Nephron progenitor cell (in vitro differentiated cells): ENCODE data around the gene COL9A3.
A peak's percentile ranks its signal among the peaks of the same experiment; 100 is the strongest.

Experiments used
- DNase-seq: peaks from one replicate; pipeline ENCODE4 v3.0.0; 2021
- H3K27ac Mint-ChIP-seq: 2 replicates; pipeline ENCODE4 v1.8.0; 2021; ENCODE audit warnings: mild to moderate bottlenecking, moderate library complexity, mixed read lengths
- H3K27me3 Mint-ChIP-seq: 2 replicates; pipeline ENCODE4 v1.8.0; 2021; ENCODE audit warnings: mild to moderate bottlenecking, low read depth, mixed read lengths; ENCODE audit not compliant: poor library complexity
- H3K36me3 Mint-ChIP-seq: 2 replicates; pipeline ENCODE4 v1.8.0; 2021; ENCODE audit warnings: low read depth, mixed read lengths
- H3K4me1 Mint-ChIP-seq: 2 replicates; pipeline ENCODE4 v1.8.0; 2021; ENCODE audit warnings: mixed read lengths
- H3K4me3 Mint-ChIP-seq: 2 replicates; pipeline ENCODE4 v1.8.0; 2021; ENCODE audit warnings: mild to moderate bottlenecking, moderate library complexity, mixed read lengths
- H3K9me3 Mint-ChIP-seq: 2 replicates; pipeline ENCODE4 v1.8.0; 2021; ENCODE audit warnings: mild to moderate bottlenecking, moderate library complexity, mixed read lengths
- CTCF ChIP-seq: fragments of 200-600 bp; sonication (generic); IDR thresholded peaks from 2 replicates; pipeline ENCODE4 v1.5.0; 2021; ENCODE audit warnings: antibody characterized with exemption

COL9A3 gene

GRCh38 chr20:62818592-62819493 is 2.0 kb downstream of the COL9A3 start:
- DNase-seq = peak; percentile 47
- Mint-ChIP-seq H3K36me3 (no peaks in the 10 kb centered on the region), H3K9me3 (no peaks in the 10 kb centered on the region), H3K27ac (no peak overlapping the region), H3K4me3 (no peak overlapping the region), H3K27me3 (peaks cover 32% of the 10 kb centered on the region), H3K4me1 (peaks cover 26% of the 10 kb centered on the region)
- no peak for TF ChIP-seq CTCF

GRCh38 chr20:62819494-62820174 is 2.8 kb downstream of the COL9A3 start:
- Mint-ChIP-seq H3K36me3 (no peaks in the 10 kb centered on the region), H3K9me3 (no peaks in the 10 kb centered on the region), H3K27ac (no peak overlapping the region), H3K4me1 (peaks cover 26% of the 10 kb centered on the region), H3K27me3 (peaks cover 32% of the 10 kb centered on the region), H3K4me3 (no peak overlapping the region)
- TF ChIP-seq CTCF = no peak
- no peak for DNase-seq

- Mint-ChIP-seq H3K27ac (no peak overlapping the region), H3K4me3 (no peak overlapping the region), H3K4me1 (peaks cover 21% of the 10 kb centered on the region), H3K9me3 (no peaks in the 10 kb centered on the region), H3K27me3 (peaks cover 25% of the 10 kb centered on the region), H3K36me3 (no peaks in the 10 kb centered on the region)
- TF ChIP-seq CTCF = no peak
- no peak for DNase-seq
Measured at GRCh38 chr20:62820208-62820961, 3.5 kb downstream of the COL9A3 start.

- no peaks in the 10 kb centered on the region for H3K9me3 Mint-ChIP-seq
- H3K36me3 Mint-ChIP-seq = no peaks in the 10 kb centered on the region
- peaks cover 18% of the 10 kb centered on the region for H3K27me3 Mint-ChIP-seq
- H3K4me3 Mint-ChIP-seq = no peak overlapping the region
- DNase-seq = no peak
- peaks cover 13% of the 10 kb centered on the region for H3K4me1 Mint-ChIP-seq
- no peak for TF ChIP-seq CTCF
- no peak overlapping the region for H3K27ac Mint-ChIP-seq
Measured at GRCh38 chr20:62820962-62821725, 4.3 kb downstream of the COL9A3 start.

GRCh38 chr20:62821726-62822210 is 4.9 kb downstream of the COL9A3 start:
- Mint-ChIP-seq H3K36me3 (no peaks in the 10 kb centered on the region), H3K4me3 (no peak overlapping the region), H3K9me3 (no peaks in the 10 kb centered on the region), H3K27ac (no peak overlapping the region), H3K27me3 (peaks cover 11% of the 10 kb centered on the region), H3K4me1 (peaks cover 13% of the 10 kb centered on the region)
- no peak for DNase-seq
- no peak for TF ChIP-seq CTCF
